ENCODE measurements around the gene ROBO1. TPM values are rescaled to one million over a fixed set of nuclear protein-coding genes. Genes with fewer than 3 reads are reported as not detected.
A peak's percentile ranks its signal among the peaks of the same experiment; 100 is the strongest.

Gene ROBO1
- total and polyA plus RNA-seq, 2 of the 13 experiments (the other 11 are each of a cell fraction or from before 2014, with no cell fraction given): 52.2 to 71.0 TPM

GRCh38 chr3:78832785-78833204 lies 935.0 kb downstream of the ROBO1 start (continued):
- TF ChIP-seq ZNF710 (CRISPR knock-in tag; IDR thresholded peaks at IDR 0.05; ENCODE audit: borderline replicate concordance) (peak; percentile 68; the same call in 1 of the 2 replicates), ZNF678 (CRISPR knock-in tag; IDR thresholded peaks at IDR 0.05) (no peak), PREB (CRISPR knock-in tag; IDR thresholded peaks at IDR 0.05) (no peak), ZBTB20 (CRISPR knock-in tag; IDR thresholded peaks at IDR 0.05; ENCODE audit: borderline replicate concordance, low read depth) (peak; percentile 93; the same call in 1 of the 2 replicates), PAXIP1 (CRISPR knock-in tag; conservative IDR thresholded peaks at IDR 0.05) (peak; percentile 95), ZFY (CRISPR knock-in tag; IDR thresholded peaks at IDR 0.05) (no peak; the same call in 1 of the 2 replicates), SMC3 (IDR thresholded peaks at IDR 0.05; ENCODE audit: low read length) (0 out of 2 replicates have a peak, but pooled peaks have one; percentile 15), ZNF879 (CRISPR knock-in tag; IDR thresholded peaks at IDR 0.05) (no peak), MIER3 (CRISPR knock-in tag; IDR thresholded peaks at IDR 0.05; ENCODE audit: borderline replicate concordance) (peak; percentile 58; the same call in 1 of the 2 replicates), ZNF569 (CRISPR knock-in tag; IDR thresholded peaks at IDR 0.05; ENCODE audit: borderline replicate concordance) (no peak), U2AF1 (optimal IDR thresholded peaks at IDR 0.05; ENCODE audit: low read depth, low read length) (no peak), ZNF557 (CRISPR knock-in tag; IDR thresholded peaks at IDR 0.05) (no peak; the same call in 1 of the 2 replicates), MEIS1 (CRISPR knock-in tag; IDR thresholded peaks at IDR 0.05; ENCODE audit: borderline replicate concordance) (no peak), USF2 (IDR thresholded peaks at IDR 0.05; ENCODE audit: low read depth, low read length) (no peak), USF2 (CRISPR knock-in tag; IDR thresholded peaks at IDR 0.05; ENCODE audit: borderline replicate concordance) (no peak), FOXK2 (IDR thresholded peaks at IDR 0.05) (no peak), TFDP1 (CRISPR knock-in tag; IDR thresholded peaks at IDR 0.05; ENCODE audit: borderline replicate concordance) (0 out of 2 replicates have a peak, but pooled peaks have one; percentile 18), CTCF (CRISPR knock-in tag; IDR thresholded peaks at IDR 0.05) (no peak)
